Osteoblast (primary cell): ENCODE results near the gene SVOP. TPM values are rescaled to one million over a fixed set of nuclear protein-coding genes. Genes with fewer than 3 reads are reported as not detected.

Experiments
- DNase-seq: peaks from one replicate; pipeline ENCODE4 v3.0.0; 2011; ENCODE audit warnings: low spot score, mixed read lengths; ENCODE audit not compliant: insufficient read length; ENCODE audit errors: missing footprints
- H2AFZ ChIP-seq: 2 replicates; pipeline ENCODE4 v1.6.0; 2011; ENCODE audit warnings: mild to moderate bottlenecking, low read length
- H3K27ac ChIP-seq: 2 replicates; pipeline ENCODE4 v1.5.1; 2011; ENCODE audit warnings: mild to moderate bottlenecking, low read depth, low read length, moderate library complexity
- H3K27me3 ChIP-seq: 2 replicates; pipeline ENCODE4 v1.6.0; 2012; ENCODE audit warnings: mild to moderate bottlenecking, control low read depth, inconsistent platforms, low read length, moderate library complexity; ENCODE audit not compliant: insufficient read depth
- H3K36me3 ChIP-seq: 2 replicates; pipeline ENCODE4 v1.5.1; 2011; ENCODE audit warnings: mild to moderate bottlenecking, low read length, control low read depth, moderate library complexity; ENCODE audit not compliant: insufficient read depth
- H3K4me1 ChIP-seq: 2 replicates; pipeline ENCODE4 v1.5.1; 2011; ENCODE audit warnings: mild to moderate bottlenecking, low read length, control low read depth, moderate library complexity; ENCODE audit not compliant: insufficient read depth
- H3K4me2 ChIP-seq: 2 replicates; pipeline ENCODE4 v1.6.0; 2011; ENCODE audit warnings: mild to moderate bottlenecking, low read length; ENCODE audit not compliant: insufficient read depth
- H3K4me3 ChIP-seq: fragments of 200-600 bp; sonication (generic); 3 replicates; pipeline ENCODE4 v1.5.1; 2012; ENCODE audit warnings: mild to moderate bottlenecking, low read length, inconsistent platforms; ENCODE audit not compliant: insufficient read depth
- H3K79me2 ChIP-seq: 2 replicates; pipeline ENCODE4 v1.6.0; 2012; ENCODE audit warnings: mild to moderate bottlenecking, low read length, control low read depth, inconsistent platforms; ENCODE audit not compliant: insufficient read depth
- H3K9me3 ChIP-seq: 2 replicates; pipeline ENCODE4 v1.5.1; 2011; ENCODE audit warnings: low read depth, low read length, control low read depth
- H4K20me1 ChIP-seq: 2 replicates; pipeline ENCODE4 v1.6.0; 2012; ENCODE audit warnings: mild to moderate bottlenecking, low read length, control low read depth; ENCODE audit not compliant: insufficient read depth
- total RNA-seq: library from RNA; depleted of rRNA; stranded (reverse); fragments of >200 nt; gene quantifications from 2 replicates; pipeline ENCODE4 v1.2.3, GENCODE V29; 2012
- TF ChIP-seq, protein P1 (sequence below): IDR thresholded peaks from 2 replicates; pipeline ENCODE4 v1.5.1; 2011; ENCODE audit warnings: mild to moderate bottlenecking, low read depth, low read length, moderate library complexity; ENCODE audit errors: extremely low read depth

SVOP gene
- total RNA-seq, 1 donor, result not detected

DNA sequence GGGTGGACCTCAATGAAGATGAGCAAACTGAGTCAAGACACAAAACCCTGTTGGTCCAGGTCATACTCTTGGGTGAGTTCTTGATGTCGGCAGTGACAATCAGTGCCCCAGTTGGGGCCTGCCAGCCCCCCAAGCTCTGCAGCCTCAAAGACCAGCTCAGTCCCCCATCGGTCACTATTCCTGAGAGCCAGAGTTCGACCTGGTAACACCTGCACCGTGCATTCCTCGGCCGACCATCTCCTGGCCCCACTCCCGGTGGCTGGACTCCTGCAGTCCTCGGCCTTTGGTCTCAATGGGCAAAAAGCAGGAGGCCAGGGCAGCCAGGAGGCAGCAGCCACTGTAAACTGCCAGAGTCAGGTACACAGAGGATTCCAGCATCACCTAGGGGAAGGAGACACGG is 108.5 kb downstream of the SVOP start:
- H3K27me3 ChIP-seq, result no peaks in the 10 kb centered on the region

DNA sequence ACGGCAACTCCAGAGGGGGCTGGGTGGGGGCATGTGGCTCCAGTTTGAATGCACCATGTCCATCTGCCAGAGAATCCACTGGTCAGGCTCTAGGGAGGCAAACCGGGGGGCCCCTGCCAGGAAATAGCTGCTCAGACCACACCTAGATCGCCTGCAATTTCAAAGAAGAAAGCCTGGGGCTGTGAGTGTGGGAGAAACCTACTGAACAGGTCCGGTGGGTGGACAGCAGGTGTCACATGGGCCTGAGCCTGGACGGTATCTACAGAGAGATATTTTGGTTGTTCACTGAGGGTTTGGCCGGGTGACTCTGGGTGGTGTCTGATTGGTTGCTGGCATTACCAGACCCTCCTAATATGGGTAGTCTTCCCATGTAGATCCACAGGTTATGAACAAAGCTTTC is 109.0 kb downstream of the SVOP start:
- H3K79me2 ChIP-seq, result no peaks in the 10 kb centered on the region
- DNase-seq, result no peak

More for the DNA sequence above, 108.5 kb downstream of the SVOP start:
- peaks cover 6% of the 10 kb centered on the region for H3K4me1 ChIP-seq
- H4K20me1 ChIP-seq, result no peaks in the 10 kb centered on the region
- H3K79me2 ChIP-seq, result no peaks in the 10 kb centered on the region
- no peak overlapping the region for H3K27ac ChIP-seq
- H2AFZ ChIP-seq, result no peak overlapping the region
- TF ChIP-seq, protein P1, sequence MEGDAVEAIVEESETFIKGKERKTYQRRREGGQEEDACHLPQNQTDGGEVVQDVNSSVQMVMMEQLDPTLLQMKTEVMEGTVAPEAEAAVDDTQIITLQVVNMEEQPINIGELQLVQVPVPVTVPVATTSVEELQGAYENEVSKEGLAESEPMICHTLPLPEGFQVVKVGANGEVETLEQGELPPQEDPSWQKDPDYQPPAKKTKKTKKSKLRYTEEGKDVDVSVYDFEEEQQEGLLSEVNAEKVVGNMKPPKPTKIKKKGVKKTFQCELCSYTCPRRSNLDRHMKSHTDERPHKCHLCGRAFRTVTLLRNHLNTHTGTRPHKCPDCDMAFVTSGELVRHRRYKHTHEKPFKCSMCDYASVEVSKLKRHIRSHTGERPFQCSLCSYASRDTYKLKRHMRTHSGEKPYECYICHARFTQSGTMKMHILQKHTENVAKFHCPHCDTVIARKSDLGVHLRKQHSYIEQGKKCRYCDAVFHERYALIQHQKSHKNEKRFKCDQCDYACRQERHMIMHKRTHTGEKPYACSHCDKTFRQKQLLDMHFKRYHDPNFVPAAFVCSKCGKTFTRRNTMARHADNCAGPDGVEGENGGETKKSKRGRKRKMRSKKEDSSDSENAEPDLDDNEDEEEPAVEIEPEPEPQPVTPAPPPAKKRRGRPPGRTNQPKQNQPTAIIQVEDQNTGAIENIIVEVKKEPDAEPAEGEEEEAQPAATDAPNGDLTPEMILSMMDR, result no peak
- H3K4me3 ChIP-seq, result no peak overlapping the region
- no peaks in the 10 kb centered on the region for H3K36me3 ChIP-seq
- H3K9me3 ChIP-seq, result no peaks in the 10 kb centered on the region
- no peak for DNase-seq
- H3K4me2 ChIP-seq, result no peak overlapping the region

DNA sequence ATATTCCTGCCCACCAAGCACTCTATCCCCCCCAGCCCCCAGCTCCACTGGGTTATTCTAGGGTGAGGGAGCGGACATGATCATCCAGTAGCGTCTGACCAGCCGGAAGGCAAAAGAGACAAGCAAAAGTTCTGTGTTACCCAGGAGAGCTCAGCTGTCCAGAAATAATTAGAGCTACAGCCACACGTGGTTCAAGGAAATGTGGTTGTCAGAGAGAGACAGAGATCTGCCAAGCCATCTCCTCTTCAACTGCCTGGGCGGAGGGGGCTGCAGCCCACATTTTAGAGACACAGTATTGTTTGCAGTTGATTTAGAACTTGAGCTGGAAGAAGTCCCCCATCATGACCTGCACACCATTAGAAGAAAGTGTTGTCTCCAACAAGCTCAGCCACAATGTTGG is 110.5 kb downstream of the SVOP start:
- Histone ChIP-seq H3K9me3 (no peaks in the 10 kb centered on the region), H3K79me2 (no peaks in the 10 kb centered on the region), H2AFZ (no peak overlapping the region), H3K4me3 (no peak overlapping the region), H3K4me2 (no peak overlapping the region), H4K20me1 (no peaks in the 10 kb centered on the region), H3K36me3 (no peaks in the 10 kb centered on the region), H3K27me3 (no peaks in the 10 kb centered on the region), H3K4me1 (peaks cover 3% of the 10 kb centered on the region), H3K27ac (no peak overlapping the region)
- TF ChIP-seq, protein P1, result no peak
- DNase-seq, result peak; percentile 83

More for the DNA sequence above, 109.0 kb downstream of the SVOP start:
- H3K27ac ChIP-seq, result no peak overlapping the region
- no peaks in the 10 kb centered on the region for H4K20me1 ChIP-seq
- H3K4me3 ChIP-seq, result no peak overlapping the region
- no peak overlapping the region for H2AFZ ChIP-seq
- H3K4me1 ChIP-seq, result peaks cover 6% of the 10 kb centered on the region
- TF ChIP-seq, protein P1, result no peak
- H3K36me3 ChIP-seq, result no peaks in the 10 kb centered on the region
- H3K4me2 ChIP-seq, result no peak overlapping the region
- H3K9me3 ChIP-seq, result no peaks in the 10 kb centered on the region
- no peaks in the 10 kb centered on the region for H3K27me3 ChIP-seq

DNA sequence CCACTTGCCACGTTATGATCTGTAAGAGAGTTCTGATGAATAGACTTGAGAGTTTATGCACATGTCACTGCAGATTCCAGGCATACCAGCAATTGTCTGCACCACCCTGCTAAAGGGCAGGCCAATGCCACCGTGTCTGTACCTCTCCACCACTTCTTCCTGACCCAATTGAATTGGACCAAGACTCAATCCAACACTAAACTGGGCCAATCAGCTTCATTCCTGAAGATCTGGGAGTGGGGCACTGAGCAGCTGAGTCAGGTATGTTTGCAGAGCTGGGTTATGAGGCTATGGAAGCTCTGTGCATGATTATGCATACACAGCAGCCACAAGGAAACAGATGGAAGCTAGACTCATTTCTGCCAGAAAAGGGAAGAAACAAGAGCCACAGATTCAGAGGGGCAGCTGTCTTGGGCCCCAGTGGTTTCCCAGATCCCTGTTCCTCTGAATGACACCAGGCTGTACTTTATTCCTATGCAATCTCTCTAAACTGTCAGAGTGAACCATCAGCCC is 113.0 kb downstream of the SVOP start:
- TF ChIP-seq, protein P1, result no peak
- H3K27me3 ChIP-seq, result no peaks in the 10 kb centered on the region
- DNase-seq, result peak; percentile 71
- H3K36me3 ChIP-seq, result no peaks in the 10 kb centered on the region
- no peak overlapping the region for H3K4me3 ChIP-seq
- no peak overlapping the region for H2AFZ ChIP-seq
- no peaks in the 10 kb centered on the region for H4K20me1 ChIP-seq
- no peaks in the 10 kb centered on the region for H3K4me1 ChIP-seq
- H3K27ac ChIP-seq, result no peak overlapping the region
- H3K4me2 ChIP-seq, result no peak overlapping the region
- no peaks in the 10 kb centered on the region for H3K9me3 ChIP-seq
- H3K79me2 ChIP-seq, result no peaks in the 10 kb centered on the region
